ENCODE measurements around the gene GHRHR. TPM values are rescaled to one million over a fixed set of nuclear protein-coding genes. Genes with fewer than 3 reads are reported as not detected.

The GHRHR gene
- total and polyA plus RNA-seq, 2 of the 4 experiments (the other 2 are of a cell fraction), result not detected

DNA sequence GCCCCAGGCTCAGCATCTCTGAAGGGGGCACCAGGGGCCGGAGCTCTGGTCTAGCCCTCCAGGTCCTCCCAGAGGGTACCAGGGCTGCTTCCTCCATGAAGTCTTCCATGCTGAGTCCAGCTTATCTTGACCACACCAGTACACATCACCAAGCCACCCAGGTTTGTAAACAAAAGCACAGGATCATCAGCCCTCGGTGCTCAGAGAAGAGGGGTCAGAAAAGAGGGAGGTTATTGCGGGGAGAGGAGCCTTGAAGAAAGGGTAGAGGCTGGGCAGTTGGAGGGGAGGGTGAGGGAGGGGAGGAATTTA is 28.2 kb upstream of the GHRHR start:
- Histone ChIP-seq H3K56ac (ENCODE audit: extremely low read depth, insufficient read depth, low read length) (no peak overlapping the region), H2AFZ (replicated peaks; ENCODE audit: low read length, poor library complexity) (no peak overlapping the region), H3K4ac (ENCODE audit: low read depth, low read length) (no peak overlapping the region), H4K91ac (ENCODE audit: insufficient read depth, low read depth, low read length) (no peak overlapping the region), H3K4me1 (ENCODE audit: control insufficient read depth, insufficient read depth, low read length) (no peaks in the 10 kb centered on the region), H3K9me1 (ENCODE audit: insufficient read depth, low read length) (no peaks in the 10 kb centered on the region), H3K18ac (ENCODE audit: low read depth, low read length) (no peak overlapping the region), H3K4me3 (ENCODE audit: insufficient read depth, low read depth, low read length) (no peak overlapping the region), H3K27me3 (ENCODE audit: control insufficient read depth, insufficient read depth, low read length) (peaks cover 24% of the 10 kb centered on the region), H2AK9ac (replicated peaks; ENCODE audit: low read depth, low read length, poor library complexity) (no peak overlapping the region), H3K9ac (ENCODE audit: low read depth, low read length) (no peak overlapping the region), H3K9me3 (ENCODE audit: control insufficient read depth, insufficient read depth, low read length) (no peaks in the 10 kb centered on the region), H3K4me2 (ENCODE audit: low read depth, low read length) (no peak overlapping the region), H2BK20ac (ENCODE audit: low read depth, low read length) (no peak overlapping the region), H3K23ac (ENCODE audit: low read depth, low read length) (no peak overlapping the region), H2AK5ac (ENCODE audit: low read depth, low read length) (no peak overlapping the region), H4K20me1 (ENCODE audit: insufficient read depth, low read length) (no peaks in the 10 kb centered on the region), H3K36me3 (ENCODE audit: control insufficient read depth, insufficient read depth, low read length) (no peaks in the 10 kb centered on the region), H4K5ac (ENCODE audit: low read depth, low read length) (no peak overlapping the region), H4K8ac (ENCODE audit: low read depth in 2 of 2, low read length in 2 of 2) (no peak overlapping the region), H3K79me1 (ENCODE audit: low read depth in 1 of 2, low read length in 2 of 2) (no peaks in the 10 kb centered on the region), H2BK120ac (ENCODE audit: low read depth, low read length) (no peak overlapping the region), H2BK5ac (ENCODE audit: low read depth, low read length, poor library complexity, severe bottlenecking) (no peak overlapping the region), H2BK15ac (ENCODE audit: low read depth, low read length) (no peak overlapping the region), H3K14ac (replicated peaks; ENCODE audit: low read depth, low read length) (no peak overlapping the region), H3K27ac (ENCODE audit: insufficient read depth, low read length) (no peak overlapping the region)
- WGBS, 2 experiments (ENCODE audit: extremely low coverage in 2 of 2, insufficient read length in 1 of 2), result 100% methylated on average over 1 of the region's 3 CpGs; no CpG with 5 or more reads in 1 of the 2 experiments
- dilution Hi-C loops (cut with HindIII; ENCODE audit: low sequenced_read_pairs, unreplicated experiment), result no loop called here
- no peak for DNase-seq
- no peak for ATAC-seq (ENCODE audit: low read depth)
- intact Hi-C loops (cut with micrococcal nuclease), result no loop called here
- ChIA-PET POLR2A (ENCODE audit: unreplicated experiment) (no interaction called here), CTCF (no interaction called here)
- no TSS peak for BruUV-seq (replicated peaks)
- TF ChIP-seq RFX5 (IDR thresholded peaks at IDR 0.05; ENCODE audit: low read depth, low read length) (no peak), FOS (IDR thresholded peaks at IDR 0.05; ENCODE audit: low read depth, low read length) (no peak), RAD21 (IDR thresholded peaks at IDR 0.05; ENCODE audit: low read length) (no peak), MXI1 (IDR thresholded peaks at IDR 0.05; ENCODE audit: borderline replicate concordance, low read depth, low read length) (no peak), NFE2L2 (IDR thresholded peaks at IDR 0.05; ENCODE audit: low read depth, low read length) (no peak), CTCF (conservative IDR thresholded peaks at IDR 0.05; ENCODE audit: low read depth, low read length) (no peak), POLR2A (IDR thresholded peaks at IDR 0.05; ENCODE audit: low read depth, low read length) (no peak), CHD1 (IDR thresholded peaks at IDR 0.05; ENCODE audit: low read depth, low read length) (no peak), CEBPB (IDR thresholded peaks at IDR 0.05; ENCODE audit: low read depth, low read length) (no peak), SMC3 (IDR thresholded peaks at IDR 0.05; ENCODE audit: low read depth, low read length) (no peak), USF2 (IDR thresholded peaks at IDR 0.05; ENCODE audit: low read depth, low read length) (no peak), MAZ (IDR thresholded peaks at IDR 0.05; ENCODE audit: borderline replicate concordance, low read depth, low read length) (no peak), BHLHE40 (IDR thresholded peaks at IDR 0.05; ENCODE audit: low read depth, low read length) (no peak), RCOR1 (IDR thresholded peaks at IDR 0.05; ENCODE audit: insufficient replicate concordance, low read length) (no peak), MAFK (IDR thresholded peaks at IDR 0.05; ENCODE audit: low read depth, low read length) (no peak)
- TF ChIP-seq, protein P1, sequence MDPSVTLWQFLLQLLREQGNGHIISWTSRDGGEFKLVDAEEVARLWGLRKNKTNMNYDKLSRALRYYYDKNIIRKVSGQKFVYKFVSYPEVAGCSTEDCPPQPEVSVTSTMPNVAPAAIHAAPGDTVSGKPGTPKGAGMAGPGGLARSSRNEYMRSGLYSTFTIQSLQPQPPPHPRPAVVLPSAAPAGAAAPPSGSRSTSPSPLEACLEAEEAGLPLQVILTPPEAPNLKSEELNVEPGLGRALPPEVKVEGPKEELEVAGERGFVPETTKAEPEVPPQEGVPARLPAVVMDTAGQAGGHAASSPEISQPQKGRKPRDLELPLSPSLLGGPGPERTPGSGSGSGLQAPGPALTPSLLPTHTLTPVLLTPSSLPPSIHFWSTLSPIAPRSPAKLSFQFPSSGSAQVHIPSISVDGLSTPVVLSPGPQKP (IDR thresholded peaks at IDR 0.05; ENCODE audit: borderline replicate concordance, low read depth, low read length), result no peak
- in situ Hi-C loops (cut with MboI; ENCODE audit: low sequenced_read_pairs), result no loop called here
